ENCODE results near the gene KCNK13.

GRCh38 chr14:90154110-90154509 lies 92.3 kb downstream of the KCNK13 start:
- TF ChIP-seq POLR2A (IDR thresholded peaks at IDR 0.05), result no peak
- TF ChIP-seq CTCF (IDR thresholded peaks at IDR 0.05), result no peak

All from vagina (tissue), 2 donors.